ENCODE data around the gene COPB1. TPM values are rescaled to one million over a fixed set of nuclear protein-coding genes. Genes with fewer than 3 reads are reported as not detected.

Gene COPB1
- total RNA-seq, 1 donor = 369 TPM

DNA sequence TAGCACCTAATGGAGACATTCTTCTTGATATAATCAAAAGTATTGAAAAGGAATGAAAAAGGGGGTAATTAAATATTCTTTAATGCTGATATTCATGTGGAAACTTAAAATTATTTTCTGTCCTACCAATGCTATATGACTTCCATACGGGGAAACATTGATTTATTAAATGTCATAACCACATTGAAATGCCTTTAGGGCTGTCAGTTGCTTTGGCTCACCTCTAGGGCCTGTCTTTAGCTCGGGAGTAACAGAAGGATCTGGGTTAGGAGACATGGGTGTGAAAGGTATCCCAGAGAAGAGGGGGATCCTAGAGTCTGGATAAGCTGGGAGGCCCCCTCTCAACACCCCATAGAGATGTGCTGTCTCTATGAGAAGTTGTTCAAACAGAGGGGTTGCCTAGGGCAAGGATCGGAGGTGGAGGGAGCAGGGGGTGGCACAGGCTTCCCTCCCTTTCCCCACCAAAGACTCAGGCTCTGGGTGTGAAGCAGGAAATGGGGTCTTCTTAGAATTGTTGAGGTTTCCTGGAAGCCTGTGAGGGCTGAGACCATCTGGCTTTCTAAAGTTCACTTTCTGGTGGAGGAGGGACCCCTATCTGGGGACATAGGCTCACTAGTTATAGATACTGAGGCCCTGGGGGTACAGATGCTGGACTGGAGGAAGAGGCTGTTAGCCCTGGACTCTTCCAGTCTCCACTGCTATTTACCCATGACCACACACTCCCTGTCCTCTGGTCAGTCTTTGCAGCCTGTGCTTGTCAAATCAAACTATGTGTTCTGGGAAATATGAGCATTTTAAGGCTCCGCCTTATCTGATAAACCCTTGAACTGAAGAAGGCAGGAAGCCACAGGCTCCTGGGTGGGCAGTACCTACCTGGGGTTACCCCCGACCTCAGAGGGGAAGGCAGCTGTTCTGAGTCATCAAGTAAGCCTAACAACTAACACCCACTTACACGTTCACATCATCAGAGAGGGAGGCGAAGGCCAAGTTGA lies 84.8 kb downstream of the COPB1 start:
- peak; percentile 69 for DNase-seq (ENCODE audit: low read depth)
- TF ChIP-seq, protein P1, sequence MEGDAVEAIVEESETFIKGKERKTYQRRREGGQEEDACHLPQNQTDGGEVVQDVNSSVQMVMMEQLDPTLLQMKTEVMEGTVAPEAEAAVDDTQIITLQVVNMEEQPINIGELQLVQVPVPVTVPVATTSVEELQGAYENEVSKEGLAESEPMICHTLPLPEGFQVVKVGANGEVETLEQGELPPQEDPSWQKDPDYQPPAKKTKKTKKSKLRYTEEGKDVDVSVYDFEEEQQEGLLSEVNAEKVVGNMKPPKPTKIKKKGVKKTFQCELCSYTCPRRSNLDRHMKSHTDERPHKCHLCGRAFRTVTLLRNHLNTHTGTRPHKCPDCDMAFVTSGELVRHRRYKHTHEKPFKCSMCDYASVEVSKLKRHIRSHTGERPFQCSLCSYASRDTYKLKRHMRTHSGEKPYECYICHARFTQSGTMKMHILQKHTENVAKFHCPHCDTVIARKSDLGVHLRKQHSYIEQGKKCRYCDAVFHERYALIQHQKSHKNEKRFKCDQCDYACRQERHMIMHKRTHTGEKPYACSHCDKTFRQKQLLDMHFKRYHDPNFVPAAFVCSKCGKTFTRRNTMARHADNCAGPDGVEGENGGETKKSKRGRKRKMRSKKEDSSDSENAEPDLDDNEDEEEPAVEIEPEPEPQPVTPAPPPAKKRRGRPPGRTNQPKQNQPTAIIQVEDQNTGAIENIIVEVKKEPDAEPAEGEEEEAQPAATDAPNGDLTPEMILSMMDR (IDR thresholded peaks at IDR 0.05; ENCODE audit: insufficient read depth, low read depth, low read length) = peak; percentile 6
- H3K4me3 ChIP-seq (ENCODE audit: low read depth, low read length) = no peak overlapping the region

DNA sequence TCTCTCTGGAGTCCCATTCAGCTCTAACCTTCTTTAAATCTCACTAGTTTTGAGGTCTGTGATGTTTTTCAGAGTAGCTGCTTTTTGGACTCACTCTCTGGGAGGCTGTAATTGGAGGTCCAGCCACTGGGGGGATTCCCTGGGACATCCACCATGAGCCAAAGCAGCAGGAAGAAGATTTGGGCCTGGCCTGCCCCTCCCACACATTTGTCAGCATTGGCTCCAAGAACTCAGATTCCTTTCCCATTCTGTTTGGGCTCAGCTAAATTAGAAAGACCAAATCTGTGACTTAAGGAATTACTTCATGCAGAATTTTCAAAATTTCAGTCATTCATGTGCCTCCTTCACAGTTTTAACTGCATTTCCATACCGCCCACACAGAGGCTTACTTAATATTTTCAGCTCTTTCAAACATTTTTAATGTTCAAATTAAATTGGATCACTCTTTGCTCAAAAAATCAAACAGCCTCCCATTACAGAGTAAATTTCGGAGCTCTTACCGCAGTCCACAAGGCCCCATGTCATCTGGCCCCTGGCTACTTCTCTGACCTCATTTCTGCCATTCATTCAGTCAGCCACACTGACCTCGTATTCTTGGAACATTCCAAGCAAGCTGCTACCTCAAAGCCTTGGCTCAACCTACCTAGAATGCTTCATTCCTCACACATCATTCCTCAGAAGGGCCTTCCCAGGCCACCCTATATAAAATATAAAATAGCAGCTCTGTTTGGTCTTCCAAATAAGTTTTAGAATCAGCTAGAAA lies 86.1 kb downstream of the COPB1 start:
- no peak overlapping the region for H3K4me3 ChIP-seq (ENCODE audit: low read depth, low read length)
- DNase-seq (ENCODE audit: low read depth) = peak; percentile 31
- TF ChIP-seq, protein P1 (IDR thresholded peaks at IDR 0.05; ENCODE audit: insufficient read depth, low read depth, low read length) = peak; percentile 35

DNA sequence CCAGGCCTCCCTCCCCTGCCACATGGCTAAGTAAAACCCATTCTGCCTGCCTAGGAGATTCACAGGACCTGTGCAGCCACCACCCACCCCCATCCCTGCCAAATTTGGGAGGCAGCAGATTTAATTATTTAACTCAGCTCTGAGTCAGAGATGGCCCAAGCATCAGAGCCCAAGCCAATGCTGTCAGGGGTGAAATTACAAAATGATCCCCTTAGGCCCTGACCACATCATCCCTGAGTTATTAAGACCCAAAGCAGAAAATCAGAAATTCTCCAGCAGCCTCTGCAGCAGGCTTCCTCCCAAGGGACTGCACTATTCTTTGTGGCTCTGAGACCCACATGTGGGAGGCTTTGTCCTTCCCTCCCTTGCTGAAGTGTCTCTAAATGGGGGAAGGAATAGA lies 87.8 kb downstream of the COPB1 start:
- DNase-seq (ENCODE audit: low read depth) = peak; percentile 69
- H3K4me3 ChIP-seq (ENCODE audit: low read depth, low read length) = no peak overlapping the region
- TF ChIP-seq, protein P1 (IDR thresholded peaks at IDR 0.05; ENCODE audit: insufficient read depth, low read depth, low read length) = no peak

DNA sequence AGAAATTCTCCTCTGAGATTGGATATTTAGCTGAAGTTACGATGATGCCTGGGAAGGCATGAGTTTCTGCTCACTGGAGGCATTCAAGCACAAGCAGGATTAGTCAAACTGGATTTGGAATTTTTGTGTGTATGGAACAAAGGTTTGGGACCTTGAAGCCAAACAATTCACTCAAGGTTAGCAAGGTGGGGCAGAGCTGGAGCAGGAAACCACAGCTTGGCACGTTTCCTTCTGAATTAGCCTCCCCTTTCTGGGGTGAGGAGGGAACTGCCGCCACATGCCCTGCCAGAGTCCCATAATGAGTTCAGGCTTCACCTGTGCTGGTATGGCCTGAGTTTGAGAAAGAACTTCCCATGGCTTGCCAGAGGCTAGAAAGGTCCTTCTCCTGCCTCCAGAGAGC lies 89.7 kb downstream of the COPB1 start:
- TF ChIP-seq, protein P1 (IDR thresholded peaks at IDR 0.05; ENCODE audit: insufficient read depth, low read depth, low read length) = no peak
- DNase-seq (ENCODE audit: low read depth) = no peak
- no peak overlapping the region for H3K4me3 ChIP-seq (ENCODE audit: low read depth, low read length)

DNA sequence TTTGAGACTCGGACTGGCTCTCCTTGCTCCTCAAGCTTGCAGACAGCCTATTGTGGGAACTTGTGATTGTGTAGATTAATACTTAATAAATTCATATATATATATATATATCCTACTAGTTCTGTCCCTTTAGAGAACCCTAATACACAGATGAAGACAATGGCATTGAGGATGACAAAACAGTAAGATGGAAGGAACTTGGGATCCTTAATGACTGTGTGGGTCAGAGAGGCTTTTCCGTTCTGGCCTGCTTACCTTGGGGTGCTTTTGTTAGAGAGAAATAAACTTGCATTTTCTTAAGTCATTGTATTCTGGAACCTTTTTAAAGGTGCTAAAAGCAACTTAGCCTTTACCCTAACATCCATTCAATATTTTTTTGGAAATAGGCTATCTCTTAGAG lies 91.0 kb downstream of the COPB1 start:
- no peak overlapping the region for H3K4me3 ChIP-seq (ENCODE audit: low read depth, low read length)
- DNase-seq (ENCODE audit: low read depth) = no peak
- TF ChIP-seq, protein P1 (IDR thresholded peaks at IDR 0.05; ENCODE audit: insufficient read depth, low read depth, low read length) = no peak

Small RNA genes lying within 50 kb of the gene (small RNA-seq; reads per million reads assigned to genes)
- not detected for gene RNU7-49P

Other genes with a start within 250 kb of the COPB1 start
- gene RRAS2, start 140.6 kb downstream of the COPB1 start, total RNA-seq = 73.8 and 138 TPM in 2 replicates
- 145 and 148 TPM in 2 replicates for gene PSMA1, start 20.6 kb upstream of the COPB1 start, total RNA-seq
- 0.32 and 0.43 TPM in 2 replicates for gene PDE3B, start 144.0 kb upstream of the COPB1 start, total RNA-seq